Heart left ventricle (tissue), 16 donors: ENCODE results near the gene TPTE2. TPM values are rescaled to one million over a fixed set of nuclear protein-coding genes. Genes with fewer than 3 reads are reported as not detected.
A peak's percentile ranks its signal among the peaks of the same experiment; 100 is the strongest.

ENCODE experiments used
- ATAC-seq, 4 donors: fragments of 200-7000 bp; cut with Tn5 transposase; one replicate each; pipeline ENCODE4 v1.9.1; 2020 to 2022; ENCODE audit warnings: moderate library complexity in 4 of 4, mild to moderate bottlenecking in 3 of 4, moderate number of reproducible peaks in 1 of 4
- DNase-seq, 5 donors: peaks; one replicate each; pipeline ENCODE4 v3.0.0-alpha.2; 2020
- H3K27ac ChIP-seq, 12 donors: fragments of 200-600 bp; sonication (generic) in 4 of 12; one replicate each; pipeline versions ENCODE4 v1.5.0 to v1.8.0; 2016 to 2022; ENCODE audit warnings: mild to moderate bottlenecking in 2 of 12
- H3K27me3 ChIP-seq, 9 donors: fragments of 200-600 bp; sonication (generic) in 2 of 9; one replicate each; pipeline versions ENCODE4 v1.5.1 to v1.8.0; 2016 to 2022; ENCODE audit warnings: mild to moderate bottlenecking in 3 of 9
- H3K36me3 ChIP-seq, 9 donors: fragments of 200-600 bp; sonication (generic) in 2 of 9; one replicate each; pipeline versions ENCODE4 v1.5.0 to v1.8.0; 2018 to 2022; ENCODE audit warnings: mild to moderate bottlenecking in 2 of 9
- H3K4me1 ChIP-seq, 12 donors: fragments of 200-600 bp; sonication (generic) in 4 of 12; one replicate each; pipeline versions ENCODE4 v1.5.0 to v1.8.0; 2016 to 2022; ENCODE audit warnings: mild to moderate bottlenecking in 3 of 12
- H3K4me3 ChIP-seq, 12 donors: fragments of 200-600 bp; sonication (generic) in 4 of 12; one replicate each; pipeline versions ENCODE4 v1.5.0 to v1.8.0; 2017 to 2022; ENCODE audit warnings: mild to moderate bottlenecking in 9 of 12, moderate library complexity in 4 of 12
- H3K9me3 ChIP-seq, 12 donors: fragments of 200-600 bp; sonication (generic) in 4 of 12; one replicate each; pipeline versions ENCODE4 v1.5.0 to v1.8.0; 2016 to 2022; ENCODE audit warnings: mild to moderate bottlenecking in 1 of 12
- POLR2A ChIP-seq, 2 donors: fragments of 450-650 bp; IDR thresholded peaks; one replicate each; pipeline ENCODE4 v1.6.1; 2017; ENCODE audit warnings: antibody characterized with exemption in 2 of 2, mild to moderate bottlenecking in 2 of 2, moderate library complexity in 2 of 2
- WGBS, 4 donors: extraction: QIAGEN DNeasy Blood & Tissue Kit in 2 of 4; methylation state at CpG; one replicate each; pipeline versions ENCODE4 v1.1.5 to v1.1.7; 2013 to 2018; 5-methylcytosine and 5-hydroxymethylcytosine counted together
- intact Hi-C, 10 donors: fragments of 100-400 bp; cut with DNase I; formaldehyde crosslinking; loops; one replicate each; pipeline versions ENCODE4 v1.11.1 to v1.14.2; 2022
- polyA plus RNA-seq, 2 donors: library from polyadenylated mRNA; stranded (reverse); fragments of 200-250 nt; gene quantifications; one replicate each; pipeline ENCODE4 v1.2.3, GENCODE V29; 2013
- total RNA-seq, 9 donors: library from RNA; depleted of rRNA in 2 of 9; stranded (reverse); fragments of >200 nt in 2 of 9; fragmentation: NEBNext Ultra II Directional in 3 of 9; extraction: Animal tissue kit (Norgen Biotek cat#: 25700) in 3 of 9; gene quantifications; one replicate each; pipeline versions ENCODE4 v1.1.0 to v1.2.4, GENCODE V29; 2016 to 2023
- TF ChIP-seq, protein P1 (sequence below), 12 donors: fragments of 200-600 bp; sonication (generic) in 4 of 12; IDR thresholded peaks; one replicate each; pipeline versions ENCODE4 v1.5.0 to v1.8.0; 2018 to 2022; ENCODE audit warnings: antibody characterized with exemption in 12 of 12, mild to moderate bottlenecking in 5 of 12
- donor health status: ischemic (EF 13 %, LVEDD 7.1; RV severe dilation, severe dysfunction).
- donor health status: healthy with polysubstance abuse.
- donor health status: DM: no; HTN: yes; CAD: no.
- donor health status: DM: no; HTN: no; CAD: no.
- donor health status: ischemic (EF 25% LVEDD 6.9; RV normal size, moderate dysfunction).
- donor health status: ischemic (EF 25% LVEDD 5.7; RV mildly dilated, moderate dysfunction).
- donor health status: healthy.
- donor health status: DM: yes; HTN: yes; CAD: no.
- donor health status: ischemic (EF 35%, LVEDD 5.7; RV mildly dilated, moderate dysfunction).
- donor health status: nonischemic (EF 11% LVEDD 7.7; RV severe dilation, severe dysfunction).
- donor health status: DM: yes; HTN: yes; CAD: no.
- donor health status: PGD.
- donor health status: ischemic (EF 29% LVEDD 5.4; RV normal size, mild dysfunction).
- donor health status: nonischemic (EF 23%, LVEDD 6.1; RV moderate dilation, normal function).

The TPTE2 gene
- total and polyA plus RNA-seq, 11 donors = not detected

DNA sequence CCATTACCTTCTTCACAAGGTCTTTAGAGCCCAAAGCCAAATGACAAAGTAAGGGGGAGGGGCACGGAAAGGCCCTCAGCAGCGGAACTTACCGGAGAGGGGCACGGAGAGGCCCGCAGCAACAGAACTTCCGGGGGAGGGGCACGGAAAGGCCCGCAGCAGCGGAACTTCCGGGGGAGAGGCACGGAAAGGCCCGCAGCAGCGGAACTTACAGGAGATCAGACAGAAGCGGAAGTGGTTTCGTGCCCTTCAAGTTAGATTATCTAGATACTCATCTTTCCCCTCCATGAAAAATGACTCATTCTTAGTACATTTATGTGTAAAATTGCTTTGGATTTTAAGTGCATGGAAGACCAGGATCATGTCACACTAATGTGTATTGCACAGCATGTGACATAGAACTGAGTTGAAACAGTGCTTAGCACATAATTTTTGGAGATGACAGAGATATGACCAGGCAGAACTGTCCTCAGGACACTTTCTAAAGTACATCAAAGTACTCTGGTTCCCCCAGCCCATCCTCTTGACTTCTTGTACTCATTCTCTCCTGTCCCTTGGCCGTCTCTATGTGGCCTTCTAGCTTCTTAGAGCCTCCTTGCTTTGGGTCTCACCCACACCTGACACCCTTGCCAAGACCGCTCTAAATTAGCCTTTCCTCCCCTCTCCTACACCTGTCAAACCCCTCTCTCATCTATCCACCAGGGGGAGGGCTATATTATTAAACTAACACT is 25.7 kb upstream of the TPTE2 start:
- TF ChIP-seq, protein P1, sequence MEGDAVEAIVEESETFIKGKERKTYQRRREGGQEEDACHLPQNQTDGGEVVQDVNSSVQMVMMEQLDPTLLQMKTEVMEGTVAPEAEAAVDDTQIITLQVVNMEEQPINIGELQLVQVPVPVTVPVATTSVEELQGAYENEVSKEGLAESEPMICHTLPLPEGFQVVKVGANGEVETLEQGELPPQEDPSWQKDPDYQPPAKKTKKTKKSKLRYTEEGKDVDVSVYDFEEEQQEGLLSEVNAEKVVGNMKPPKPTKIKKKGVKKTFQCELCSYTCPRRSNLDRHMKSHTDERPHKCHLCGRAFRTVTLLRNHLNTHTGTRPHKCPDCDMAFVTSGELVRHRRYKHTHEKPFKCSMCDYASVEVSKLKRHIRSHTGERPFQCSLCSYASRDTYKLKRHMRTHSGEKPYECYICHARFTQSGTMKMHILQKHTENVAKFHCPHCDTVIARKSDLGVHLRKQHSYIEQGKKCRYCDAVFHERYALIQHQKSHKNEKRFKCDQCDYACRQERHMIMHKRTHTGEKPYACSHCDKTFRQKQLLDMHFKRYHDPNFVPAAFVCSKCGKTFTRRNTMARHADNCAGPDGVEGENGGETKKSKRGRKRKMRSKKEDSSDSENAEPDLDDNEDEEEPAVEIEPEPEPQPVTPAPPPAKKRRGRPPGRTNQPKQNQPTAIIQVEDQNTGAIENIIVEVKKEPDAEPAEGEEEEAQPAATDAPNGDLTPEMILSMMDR (IDR thresholded peaks at IDR 0.05) = peak in 1 of 12 donors; percentile 17
- no peak for TF ChIP-seq POLR2A (IDR thresholded peaks at IDR 0.05)
- Histone ChIP-seq H3K4me3 (peak overlapping the region in 3 of 12 donors; percentile 3 to 26 (median 10)), H3K9me3 (peaks cover 0 to 6% (median 0%) of the 10 kb centered on the region in 12 donors), H3K4me1 (peaks cover 0 to 8% (median 0%) of the 10 kb centered on the region in 12 donors), H3K27ac (no peak overlapping the region), H3K36me3 (no peaks in the 10 kb centered on the region), H3K27me3 (peaks cover 0 to 12% (median 0%) of the 10 kb centered on the region in 9 donors)
- 27 to 43% (median 38%) methylated on average over 17 of the region's 17 CpGs for WGBS, 4 donors
- intact Hi-C loops = loop anchor here in 2 of 10 donors (10.0 kb wide), 1 partner anchor 922 kb away; no protein-coding TSS in a partner anchor
- DNase-seq (peak in 3 of 5 donors; percentile 30 to 70 (median 32)), ATAC-seq (peak in 3 of 4 donors; percentile 46 to 48 (median 47))

DNA sequence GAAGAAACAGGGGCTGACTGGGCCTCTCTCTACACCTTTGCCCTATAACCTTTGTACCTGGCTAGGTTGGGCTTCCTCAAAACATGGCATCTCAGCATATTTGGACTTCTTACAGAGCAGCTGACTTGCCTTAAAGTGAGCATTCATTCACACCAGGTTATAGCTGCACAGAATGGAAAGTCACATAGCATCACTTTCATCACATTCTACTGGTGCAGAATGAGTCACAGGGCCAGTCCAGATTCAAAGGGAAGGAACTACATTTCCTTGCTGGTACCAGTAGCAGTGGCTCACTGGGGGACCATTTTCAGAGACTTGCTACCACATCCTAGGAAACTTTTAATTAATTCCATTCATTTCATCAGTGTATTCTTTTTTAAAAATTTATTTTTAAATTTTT is 20.3 kb upstream of the TPTE2 start:
- Histone ChIP-seq H3K4me1 (no peaks in the 10 kb centered on the region), H3K36me3 (no peaks in the 10 kb centered on the region), H3K4me3 (no peak overlapping the region), H3K27me3 (peaks cover 0 to 12% (median 0%) of the 10 kb centered on the region in 9 donors), H3K9me3 (peaks cover 0 to 6% (median 0%) of the 10 kb centered on the region in 12 donors), H3K27ac (no peak overlapping the region)
- DNase-seq (no peak), ATAC-seq (no peak)
- intact Hi-C loops = loop anchor here in 2 of 10 donors (10.0 kb wide), 1 partner anchor 917 kb away; no protein-coding TSS in a partner anchor
- TF ChIP-seq POLR2A (IDR thresholded peaks at IDR 0.05) = no peak
- TF ChIP-seq, protein P1 (IDR thresholded peaks at IDR 0.05) = no peak

DNA sequence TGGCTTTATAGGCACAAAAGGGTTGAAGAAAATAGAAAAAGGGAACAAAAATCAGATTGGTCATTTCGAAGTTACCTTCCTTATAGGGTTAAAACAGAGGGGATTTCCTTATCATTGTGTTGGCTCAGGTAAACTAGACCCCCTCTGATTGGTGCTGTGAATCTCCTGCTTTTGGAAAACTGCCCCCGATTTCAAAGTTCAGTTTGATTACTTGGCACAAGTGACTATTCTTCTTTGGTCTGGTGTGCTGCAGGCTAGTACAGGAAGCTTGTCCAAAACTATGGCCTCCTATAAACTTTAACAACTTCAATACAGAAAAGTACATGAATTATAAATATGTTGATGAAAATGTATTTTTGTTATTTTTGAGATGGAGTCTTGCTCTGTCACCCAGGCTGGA is 13.9 kb upstream of the TPTE2 start:
- H3K36me3 ChIP-seq = no peaks in the 10 kb centered on the region
- H3K27ac ChIP-seq = no peak overlapping the region
- ATAC-seq (no peak), DNase-seq (no peak)
- TF ChIP-seq, protein P1 (IDR thresholded peaks at IDR 0.05) = no peak
- no peak for TF ChIP-seq POLR2A (IDR thresholded peaks at IDR 0.05)
- H3K9me3 ChIP-seq = no peaks in the 10 kb centered on the region
- peaks cover 0 to 4% (median 0%) of the 10 kb centered on the region in 9 donors for H3K27me3 ChIP-seq
- H3K4me3 ChIP-seq = no peak overlapping the region
- 38 to 59% (median 50%) methylated on average over 2 of the region's 2 CpGs for WGBS, 4 donors
- intact Hi-C loops = no loop called here
- no peaks in the 10 kb centered on the region for H3K4me1 ChIP-seq

DNA sequence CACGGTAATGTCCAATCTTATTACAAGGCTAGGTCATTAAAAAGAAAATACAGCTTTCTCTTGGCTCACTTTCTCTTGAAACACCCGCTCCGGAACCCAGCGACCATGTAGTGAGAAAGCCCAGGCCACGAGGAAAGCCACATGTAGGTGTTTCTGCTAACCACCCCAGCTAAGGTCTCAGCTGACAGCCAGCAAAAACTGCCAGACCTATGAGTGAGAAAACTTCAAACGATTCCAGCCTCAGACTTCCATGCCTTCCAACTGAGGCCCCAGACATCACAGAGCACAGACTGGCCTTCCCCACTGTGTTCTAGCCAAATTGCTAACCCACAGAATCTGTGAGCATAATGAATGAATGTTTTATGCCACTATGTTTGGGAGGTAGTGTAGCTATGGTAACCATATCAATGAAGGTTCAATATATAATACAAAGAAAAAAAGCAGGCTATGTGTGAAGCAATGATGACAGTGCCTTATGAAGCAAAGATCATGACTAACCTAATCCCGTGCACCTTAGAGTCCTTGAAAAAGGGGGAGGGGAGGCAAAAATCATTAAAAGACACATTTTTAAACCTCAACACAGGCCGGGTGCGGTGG is 11.9 kb upstream of the TPTE2 start:
- intact Hi-C loops = no loop called here
- Histone ChIP-seq H3K4me1 (no peaks in the 10 kb centered on the region), H3K27me3 (peaks cover 0 to 4% (median 0%) of the 10 kb centered on the region in 9 donors), H3K27ac (no peak overlapping the region), H3K4me3 (no peak overlapping the region), H3K36me3 (no peaks in the 10 kb centered on the region), H3K9me3 (no peaks in the 10 kb centered on the region)
- DNase-seq (no peak), ATAC-seq (no peak)
- TF ChIP-seq, protein P1 (IDR thresholded peaks at IDR 0.05) = no peak
- TF ChIP-seq POLR2A (IDR thresholded peaks at IDR 0.05) = no peak
- 81 to 92% (median 83%) methylated on average over 9 of the region's 9 CpGs for WGBS, 4 donors
